Hepatic stellate cell (primary cell): ENCODE measurements around the gene MLN.

Source experiments
- DNase-seq: peaks from one replicate; pipeline ENCODE4 v3.0.0; 2011; ENCODE audit warnings: low spot score

The MLN gene

DNA sequence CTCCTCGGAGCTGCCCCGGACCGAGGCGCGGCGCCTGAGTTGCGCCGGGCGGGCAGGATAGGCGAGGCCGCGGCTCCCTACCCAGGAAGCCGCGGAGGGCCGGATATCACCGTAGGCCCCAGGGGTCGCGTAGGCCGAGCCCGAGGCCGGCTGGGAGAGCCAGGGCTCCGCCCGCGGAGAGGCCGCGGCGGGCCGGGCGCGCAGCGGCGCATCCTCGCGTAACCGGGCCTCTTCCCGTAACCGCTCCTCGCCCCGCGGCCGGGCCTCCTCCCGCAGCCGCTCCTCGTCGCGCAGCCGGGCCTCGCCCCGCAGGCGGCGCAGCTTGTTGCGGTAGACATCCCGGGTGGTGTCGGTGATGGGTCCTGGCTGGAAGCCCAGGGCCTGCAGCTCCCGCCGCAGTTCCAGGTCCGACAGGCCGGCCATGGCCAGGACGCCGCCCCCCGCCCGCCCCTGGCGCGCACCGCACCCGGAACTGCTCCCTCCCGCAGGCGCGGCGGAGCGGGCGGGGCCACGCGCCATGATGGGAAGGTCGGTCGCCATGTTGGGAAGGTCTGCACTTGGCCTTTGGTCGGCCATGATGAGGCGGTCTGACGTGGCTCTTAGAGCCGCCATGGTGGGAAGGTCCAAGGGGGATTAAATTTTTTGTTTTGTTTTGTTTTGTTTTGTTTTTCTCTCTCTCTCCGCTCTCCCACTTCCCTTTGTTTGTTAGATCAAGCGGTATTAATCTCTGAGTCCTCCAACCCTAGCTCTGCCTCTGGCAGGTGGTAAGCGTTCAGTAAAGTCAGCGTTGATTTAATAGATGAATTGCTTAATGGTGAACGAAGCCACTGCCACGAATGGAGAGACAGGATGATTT, 14.9 kb downstream of the MLN start, which contains the start of gene LEMD2:
Gene LEMD2 (minus strand): TSS at position 437 of the 856 bp plus-strand sequence. CDS start 14 bp downstream, at position 423.
- peak; percentile 97 for DNase-seq

DNA sequence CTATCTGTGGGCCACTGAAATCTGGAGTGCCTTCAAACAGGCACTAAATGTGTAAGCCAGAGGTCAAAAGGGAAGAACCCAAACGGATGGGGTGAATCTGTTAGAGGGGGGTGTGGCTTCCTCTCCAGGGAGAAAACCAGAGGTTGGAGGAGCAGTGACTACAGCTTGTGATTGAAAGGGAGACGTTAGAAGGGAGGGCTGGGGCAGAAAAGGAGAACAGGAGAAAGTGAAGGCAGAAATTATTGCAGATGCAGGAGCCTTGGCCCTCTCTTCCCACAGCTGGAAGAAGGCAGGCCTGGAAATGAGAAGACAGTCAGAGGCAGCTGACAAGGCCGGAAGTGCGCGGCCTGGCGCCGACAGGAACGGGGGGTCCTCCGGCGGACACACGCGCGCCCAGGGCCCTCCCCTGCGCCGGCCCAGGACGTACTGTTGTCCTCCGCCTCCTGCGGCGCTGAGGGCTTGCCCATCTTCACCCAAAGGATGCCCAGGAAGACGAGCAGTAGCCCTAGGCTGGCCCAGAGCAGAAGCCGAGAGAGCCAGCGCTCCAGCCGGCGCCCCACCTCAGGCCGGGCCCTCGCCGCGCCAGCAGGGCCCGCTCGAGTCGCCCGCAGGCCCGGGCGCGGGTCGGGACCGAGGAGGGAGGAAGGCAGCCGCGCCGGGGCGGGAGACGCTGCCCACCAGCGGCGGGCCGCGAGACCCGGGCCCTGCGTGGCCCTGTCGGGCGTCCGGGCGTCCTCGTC, 15.7 kb downstream of the MLN start:
- peak; percentile 76 for DNase-seq

GRCh38 chr6:33787346-33787953, 16.4 kb downstream of the MLN start:
- DNase-seq, result peak; percentile 50

GRCh38 chr6:33786736-33787135, 17.1 kb downstream of the MLN start:
- DNase-seq, result no peak

GRCh38 chr6:33785778-33786177, 18.0 kb downstream of the MLN start:
- no peak for DNase-seq

DNA sequence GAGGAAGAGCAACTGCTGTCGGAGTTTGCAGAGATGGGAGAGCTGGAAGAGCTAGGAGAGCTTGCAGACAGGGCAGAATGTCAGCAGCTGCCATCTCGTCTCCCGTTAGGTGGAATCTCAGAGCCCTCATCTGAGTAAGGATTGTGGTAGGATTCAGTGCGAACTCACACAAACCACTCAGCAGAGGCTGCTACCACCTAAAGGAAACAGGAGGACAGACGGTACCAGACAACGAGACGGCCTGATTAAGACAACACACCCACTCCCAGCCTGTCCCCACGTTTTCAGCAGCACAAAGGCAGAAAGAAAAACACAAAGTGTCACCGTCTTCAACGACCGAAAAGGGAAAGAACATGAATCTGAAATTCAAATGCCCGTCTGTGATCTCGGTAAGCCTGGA, 19.0 kb downstream of the MLN start:
- DNase-seq, result no peak

- DNase-seq, result no peak
Measured at GRCh38 chr6:33783781-33784520, 19.9 kb downstream of the MLN start.

DNA sequence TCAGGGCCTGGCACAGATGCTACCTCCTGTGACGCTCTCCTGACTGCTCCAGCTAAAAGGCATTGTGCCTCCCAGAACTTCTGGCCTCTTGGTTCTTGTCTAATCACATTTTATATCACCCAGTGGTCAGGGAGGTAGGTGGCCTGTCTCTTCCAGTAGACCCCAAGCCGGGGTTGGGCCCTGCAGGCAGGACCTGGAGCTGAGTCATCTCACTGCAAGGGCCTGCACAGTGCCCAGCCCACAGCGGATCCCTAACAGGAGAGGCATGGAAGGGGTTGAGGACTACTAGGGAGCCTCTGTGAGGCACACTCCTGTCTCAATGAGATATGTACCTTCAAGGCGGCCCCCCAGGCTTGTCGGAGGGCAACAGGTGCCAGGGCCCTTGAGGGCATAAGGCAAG, 21.2 kb downstream of the MLN start:
- no peak for DNase-seq

DNA sequence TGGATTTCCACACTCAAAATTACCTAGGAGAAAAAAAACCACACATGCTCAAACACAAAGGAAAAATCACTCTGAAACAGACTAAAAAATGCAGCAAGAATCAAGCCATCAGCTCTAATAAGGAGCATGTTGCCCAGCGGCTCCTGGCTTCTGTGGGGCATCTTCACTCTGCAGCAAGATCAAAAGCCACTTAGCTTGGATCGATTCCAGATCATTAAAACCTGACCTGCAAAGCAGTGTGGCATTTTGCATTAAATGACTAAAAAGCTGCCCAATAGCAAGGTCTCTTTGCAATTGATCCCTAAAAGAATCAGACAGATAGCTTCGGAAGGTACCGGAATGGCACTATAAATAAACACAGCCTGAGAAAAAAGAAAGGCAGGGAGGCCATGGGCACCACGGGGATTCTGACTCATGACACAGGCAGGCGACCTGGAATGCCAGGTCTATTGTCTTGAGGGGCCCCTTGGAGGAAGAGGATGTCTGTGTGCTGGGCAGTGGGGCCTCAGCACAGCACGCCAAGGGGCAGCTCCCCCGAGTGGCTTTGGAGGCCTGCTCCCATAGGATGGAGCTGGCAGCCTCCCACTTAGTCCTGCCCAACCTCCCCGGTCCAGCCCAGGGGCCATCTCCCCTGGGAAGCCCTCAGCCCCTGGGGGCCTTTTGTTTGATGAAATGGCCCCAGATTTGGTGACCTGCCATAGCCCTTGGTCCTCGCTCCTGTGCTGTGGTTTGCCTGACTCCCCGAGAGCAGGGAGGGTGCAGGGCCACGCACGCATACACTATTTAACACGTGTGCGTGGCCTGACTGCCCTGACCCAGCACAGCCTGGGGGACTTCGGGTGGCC, 22.4 kb downstream of the MLN start:
- peak; percentile 44 for DNase-seq

- no peak for DNase-seq
Measured at GRCh38 chr6:33779895-33780294, 23.9 kb downstream of the MLN start.

GRCh38 chr6:33779290-33779689, 24.5 kb downstream of the MLN start:
- no peak for DNase-seq

- DNase-seq, result no peak
Measured at GRCh38 chr6:33778444-33779121, 25.2 kb downstream of the MLN start.

- no peak for DNase-seq
Measured at GRCh38 chr6:33777398-33778388, 26.1 kb downstream of the MLN start.

DNA sequence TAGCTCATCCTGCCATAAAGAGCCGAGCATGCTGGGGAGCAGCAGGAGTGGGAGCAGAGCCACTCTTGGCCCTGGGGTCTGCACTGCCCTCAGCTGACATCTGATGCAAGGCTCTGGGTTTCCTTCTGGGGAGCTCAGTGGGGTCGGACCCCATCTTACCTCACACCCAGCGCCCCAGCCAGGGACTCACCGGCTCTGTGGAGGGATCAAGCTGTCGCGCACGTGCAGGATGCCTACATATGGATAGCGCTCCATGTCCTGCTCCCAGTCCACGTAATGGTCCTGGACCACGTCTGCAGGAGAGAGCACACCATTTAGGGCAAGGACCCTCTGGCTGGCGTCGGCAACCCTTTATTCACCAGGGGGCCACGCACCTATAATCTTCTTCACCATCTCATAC, 27.0 kb downstream of the MLN start:
- no peak for DNase-seq

GRCh38 chr6:33776186-33776585, 27.6 kb downstream of the MLN start:
- no peak for DNase-seq

DNA sequence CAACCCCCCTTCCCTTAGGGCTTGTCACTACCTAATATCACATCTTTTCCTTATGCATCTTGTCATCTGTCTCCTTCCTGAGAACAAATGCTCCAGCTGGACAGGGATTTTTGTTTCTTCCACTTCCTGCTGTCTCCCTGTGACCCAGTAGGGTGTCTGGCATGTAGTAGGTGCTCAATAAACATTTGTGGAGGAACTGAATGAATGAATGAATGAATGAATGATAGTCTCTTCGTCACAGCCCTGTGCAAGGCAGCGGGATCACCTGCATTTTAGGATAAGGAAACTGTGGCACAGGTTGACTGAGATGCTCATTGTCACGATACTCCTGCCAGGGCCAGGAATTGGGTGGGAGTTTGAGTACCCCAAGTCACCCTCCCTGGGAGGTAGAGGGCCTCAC, 29.0 kb downstream of the MLN start:
- DNase-seq, result no peak

DNA sequence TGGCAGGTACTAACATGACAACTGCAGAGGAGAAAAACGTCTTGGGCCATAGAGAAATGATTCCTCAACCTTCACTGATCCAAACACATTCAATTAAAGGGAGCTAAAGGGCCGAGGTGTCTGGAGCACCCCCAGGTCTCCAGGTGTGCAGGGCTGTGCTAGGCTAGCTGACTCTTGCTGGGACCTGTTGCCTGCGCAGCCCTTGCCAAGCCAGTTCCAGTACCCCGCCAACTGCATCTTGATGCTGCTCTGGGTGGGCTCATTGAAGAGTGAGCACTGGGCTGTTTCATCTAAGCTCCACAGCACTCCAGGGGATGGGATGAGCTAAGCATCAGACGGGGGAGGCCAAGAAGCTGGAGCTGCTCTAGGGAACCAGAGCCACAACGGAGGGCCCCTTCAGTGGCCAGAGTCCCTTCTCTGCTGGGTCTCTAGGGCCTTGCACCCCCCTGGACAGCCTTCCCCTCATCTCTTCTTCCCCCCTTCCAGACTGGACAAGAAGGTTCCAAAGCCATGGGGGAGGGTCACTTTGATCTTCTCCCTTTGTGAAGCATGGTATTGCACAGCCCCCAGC, 30.8 kb downstream of the MLN start:
- no peak for DNase-seq

GRCh38 chr6:33772082-33772830, 31.5 kb downstream of the MLN start:
- no peak for DNase-seq
